ENCODE data around the gene FKBP1A. TPM values are rescaled to one million over a fixed set of nuclear protein-coding genes. Genes with fewer than 3 reads are reported as not detected.

The FKBP1A gene
- total RNA-seq, 1 experiment from 2014 or later = 166 TPM

GRCh38 chr20:1383623-1384404, 9.0 kb downstream of the FKBP1A start:
- no peaks in the 10 kb centered on the region for H3K9me3 Mint-ChIP-seq (ENCODE audit: low read depth, unreplicated experiment)
- CTCF ChIA-PET = no interaction called here
- H3K4me3 Mint-ChIP-seq (ENCODE audit: low read depth, unreplicated experiment) = no peak overlapping the region
- H3K36me3 Mint-ChIP-seq (ENCODE audit: insufficient read depth, unreplicated experiment) = peaks cover 5% of the 10 kb centered on the region
- peaks cover 36% of the 10 kb centered on the region for H3K4me1 Mint-ChIP-seq (ENCODE audit: low read depth, unreplicated experiment)
- no peak overlapping the region for H3K27ac Mint-ChIP-seq (ENCODE audit: unreplicated experiment)
- no peak for TF ChIP-seq CTCF (IDR thresholded peaks at IDR 0.05; ENCODE audit: unreplicated experiment)
- intact Hi-C loops (cut with micrococcal nuclease; ENCODE audit: unreplicated experiment) = no loop called here
- DNase-seq = no peak
- H3K27me3 Mint-ChIP-seq (ENCODE audit: unreplicated experiment) = no peaks in the 10 kb centered on the region
- no TSS peak for BruUV-seq (replicated peaks)

GRCh38 chr20:1382670-1383069, 10.2 kb downstream of the FKBP1A start:
- CTCF ChIA-PET = no interaction called here
- Mint-ChIP-seq H3K36me3 (ENCODE audit: insufficient read depth, unreplicated experiment) (no peaks in the 10 kb centered on the region), H3K27ac (ENCODE audit: unreplicated experiment) (no peak overlapping the region), H3K9me3 (ENCODE audit: low read depth, unreplicated experiment) (no peaks in the 10 kb centered on the region), H3K4me3 (ENCODE audit: low read depth, unreplicated experiment) (no peak overlapping the region), H3K4me1 (ENCODE audit: low read depth, unreplicated experiment) (peaks cover 32% of the 10 kb centered on the region), H3K27me3 (ENCODE audit: unreplicated experiment) (no peaks in the 10 kb centered on the region)
- intact Hi-C loops (cut with micrococcal nuclease; ENCODE audit: unreplicated experiment) = no loop called here
- no TSS peak for BruUV-seq (replicated peaks)
- no peak for DNase-seq
- no peak for TF ChIP-seq CTCF (IDR thresholded peaks at IDR 0.05; ENCODE audit: unreplicated experiment)

- no TSS peak for BruUV-seq (replicated peaks)
- Mint-ChIP-seq H3K36me3 (ENCODE audit: insufficient read depth, unreplicated experiment) (no peaks in the 10 kb centered on the region), H3K27ac (ENCODE audit: unreplicated experiment) (no peak overlapping the region), H3K4me3 (ENCODE audit: low read depth, unreplicated experiment) (no peak overlapping the region), H3K27me3 (ENCODE audit: unreplicated experiment) (no peaks in the 10 kb centered on the region), H3K9me3 (ENCODE audit: low read depth, unreplicated experiment) (no peaks in the 10 kb centered on the region), H3K4me1 (ENCODE audit: low read depth, unreplicated experiment) (peaks cover 32% of the 10 kb centered on the region)
- intact Hi-C loops (cut with micrococcal nuclease; ENCODE audit: unreplicated experiment) = no loop called here
- CTCF ChIA-PET = no interaction called here
- DNase-seq = no peak
- no peak for TF ChIP-seq CTCF (IDR thresholded peaks at IDR 0.05; ENCODE audit: unreplicated experiment)
Measured at GRCh38 chr20:1381753-1382591, 10.9 kb downstream of the FKBP1A start.

GRCh38 chr20:1378735-1379125, 14.1 kb downstream of the FKBP1A start:
- peaks cover 24% of the 10 kb centered on the region for H3K4me1 Mint-ChIP-seq (ENCODE audit: low read depth, unreplicated experiment)

More at GRCh38 chr20:1378735-1379125, 14.1 kb downstream of the FKBP1A start:
- no peak overlapping the region for H3K4me3 Mint-ChIP-seq (ENCODE audit: low read depth, unreplicated experiment)
- CTCF ChIA-PET = no interaction called here
- DNase-seq = no peak
- intact Hi-C loops (cut with micrococcal nuclease; ENCODE audit: unreplicated experiment) = no loop called here
- H3K36me3 Mint-ChIP-seq (ENCODE audit: insufficient read depth, unreplicated experiment) = peaks cover 13% of the 10 kb centered on the region
- BruUV-seq (replicated peaks) = no TSS peak
- TF ChIP-seq CTCF (IDR thresholded peaks at IDR 0.05; ENCODE audit: unreplicated experiment) = no peak
- H3K9me3 Mint-ChIP-seq (ENCODE audit: low read depth, unreplicated experiment) = no peaks in the 10 kb centered on the region
- no peak overlapping the region for H3K27ac Mint-ChIP-seq (ENCODE audit: unreplicated experiment)
- H3K27me3 Mint-ChIP-seq (ENCODE audit: unreplicated experiment) = no peaks in the 10 kb centered on the region

Data from Calu3 (cell line).